ENCODE results near the gene RBM18. TPM values are rescaled to one million over a fixed set of nuclear protein-coding genes. Genes with fewer than 3 reads are reported as not detected.

Gene RBM18
- total and polyA plus RNA-seq, 2 donors (not counting 1 experiment from before 2014, with no cell fraction given): 9.7 to 12.4 TPM

- H3K27me3 ChIP-seq (replicated peaks in 1 of 4; ENCODE audit: control extremely low read depth in 1 of 4, control insufficient read depth in 3 of 4, insufficient read depth in 4 of 4, low read length in 3 of 4): peaks cover 0 to 70% (median 48%) of the 10 kb centered on the region in 4 experiments
- H3K27ac Mint-ChIP-seq: no peak overlapping the region
- H3K4me1 Mint-ChIP-seq: peaks cover 18% of the 10 kb centered on the region
- H3K4me3 Mint-ChIP-seq: peak overlapping the region; percentile 77
- H3K9me3 ChIP-seq (ENCODE audit: control extremely low read depth in 1 of 3, control insufficient read depth in 2 of 3, insufficient read depth in 1 of 3, low read length in 2 of 3): peaks cover 0 to 23% (median 0%) of the 10 kb centered on the region in 3 donors
- peak overlapping the region; percentile 49 for H3K9ac ChIP-seq (ENCODE audit: low read length)
- no peaks in the 10 kb centered on the region for H3K36me3 ChIP-seq (replicated peaks in 1 of 2; ENCODE audit: control extremely low read depth in 1 of 2, control insufficient read depth in 1 of 2, extremely low read depth in 1 of 2, insufficient read depth in 2 of 2, low read length in 1 of 2)
- DNase-seq (peak; percentile 74), ATAC-seq (ENCODE audit: low read depth) (peak; percentile 75)
- peaks cover 73% of the 10 kb centered on the region for H3K27me3 Mint-ChIP-seq
- intact Hi-C loops (cut with micrococcal nuclease): no loop called here
- no peaks in the 10 kb centered on the region for H3K79me2 ChIP-seq (ENCODE audit: control insufficient read depth, insufficient read depth, low read length)
- peak overlapping the region; percentile 83 for H3K4me2 ChIP-seq (replicated peaks; ENCODE audit: low read depth, low read length, poor library complexity, severe bottlenecking)
- H3K4me3 ChIP-seq (ENCODE audit: control extremely low read depth in 1 of 5, extremely low read depth in 1 of 5, insufficient read depth in 1 of 5, low read depth in 2 of 5, low read length in 4 of 5): peak overlapping the region in 4 of 5 experiments; percentile 14 to 51 (median 46)
- no peaks in the 10 kb centered on the region for H4K20me1 ChIP-seq (ENCODE audit: control insufficient read depth, insufficient read depth, low read length, poor library complexity, severe bottlenecking)
- 3% methylated on average over 91 of the region's 93 CpGs for WGBS (ENCODE audit: insufficient coverage)
- H3K9me3 Mint-ChIP-seq (ENCODE audit: insufficient read depth): no peaks in the 10 kb centered on the region
- peak overlapping the region; percentile 69 for H2AFZ ChIP-seq (ENCODE audit: insufficient read depth, low read depth, low read length, poor library complexity, severe bottlenecking)
- ChIA-PET CTCF (no interaction called here), POLR2A (no interaction called here)
- TF ChIP-seq, protein P1, sequence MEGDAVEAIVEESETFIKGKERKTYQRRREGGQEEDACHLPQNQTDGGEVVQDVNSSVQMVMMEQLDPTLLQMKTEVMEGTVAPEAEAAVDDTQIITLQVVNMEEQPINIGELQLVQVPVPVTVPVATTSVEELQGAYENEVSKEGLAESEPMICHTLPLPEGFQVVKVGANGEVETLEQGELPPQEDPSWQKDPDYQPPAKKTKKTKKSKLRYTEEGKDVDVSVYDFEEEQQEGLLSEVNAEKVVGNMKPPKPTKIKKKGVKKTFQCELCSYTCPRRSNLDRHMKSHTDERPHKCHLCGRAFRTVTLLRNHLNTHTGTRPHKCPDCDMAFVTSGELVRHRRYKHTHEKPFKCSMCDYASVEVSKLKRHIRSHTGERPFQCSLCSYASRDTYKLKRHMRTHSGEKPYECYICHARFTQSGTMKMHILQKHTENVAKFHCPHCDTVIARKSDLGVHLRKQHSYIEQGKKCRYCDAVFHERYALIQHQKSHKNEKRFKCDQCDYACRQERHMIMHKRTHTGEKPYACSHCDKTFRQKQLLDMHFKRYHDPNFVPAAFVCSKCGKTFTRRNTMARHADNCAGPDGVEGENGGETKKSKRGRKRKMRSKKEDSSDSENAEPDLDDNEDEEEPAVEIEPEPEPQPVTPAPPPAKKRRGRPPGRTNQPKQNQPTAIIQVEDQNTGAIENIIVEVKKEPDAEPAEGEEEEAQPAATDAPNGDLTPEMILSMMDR (IDR thresholded peaks at IDR 0.05): no peak
- TF ChIP-seq EZH2 (IDR thresholded peaks at IDR 0.05; ENCODE audit: borderline replicate concordance, insufficient read depth, low read depth, low read length, poor library complexity, severe bottlenecking): no peak
- peaks cover 16 to 26% of the 10 kb centered on the region in 2 donors for H3K4me1 ChIP-seq (ENCODE audit: control insufficient read depth in 2 of 2, insufficient read depth in 2 of 2, low read length in 2 of 2)
- H3K27ac ChIP-seq (ENCODE audit: low read length in 2 of 2): no peak overlapping the region
These were observed 50.8 kb downstream of the RBM18 start for GRCh38 chr9:122213589-122214413.

- Histone ChIP-seq H2AFZ (ENCODE audit: insufficient read depth, low read depth, low read length, poor library complexity, severe bottlenecking) (peak overlapping the region; percentile 69), H3K9ac (ENCODE audit: low read length) (peak overlapping the region; percentile 49), H3K9me3 (ENCODE audit: control extremely low read depth in 1 of 3, control insufficient read depth in 2 of 3, insufficient read depth in 1 of 3, low read length in 2 of 3) (peaks cover 0 to 23% (median 0%) of the 10 kb centered on the region in 3 donors), H3K36me3 (replicated peaks in 1 of 2; ENCODE audit: control extremely low read depth in 1 of 2, control insufficient read depth in 1 of 2, extremely low read depth in 1 of 2, insufficient read depth in 2 of 2, low read length in 1 of 2) (no peaks in the 10 kb centered on the region), H3K79me2 (ENCODE audit: control insufficient read depth, insufficient read depth, low read length) (no peaks in the 10 kb centered on the region), H3K27ac (ENCODE audit: low read length in 2 of 2) (no peak overlapping the region), H3K4me2 (replicated peaks; ENCODE audit: low read depth, low read length, poor library complexity, severe bottlenecking) (peak overlapping the region; percentile 83), H4K20me1 (ENCODE audit: control insufficient read depth, insufficient read depth, low read length, poor library complexity, severe bottlenecking) (no peaks in the 10 kb centered on the region), H3K4me3 (ENCODE audit: control extremely low read depth in 1 of 5, extremely low read depth in 1 of 5, insufficient read depth in 1 of 5, low read depth in 2 of 5, low read length in 4 of 5) (peak overlapping the region in 2 of 5 experiments; percentile 44 to 51), H3K27me3 (replicated peaks in 1 of 4; ENCODE audit: control extremely low read depth in 1 of 4, control insufficient read depth in 3 of 4, insufficient read depth in 4 of 4, low read length in 3 of 4) (peaks cover 0 to 63% (median 43%) of the 10 kb centered on the region in 4 experiments), H3K4me1 (ENCODE audit: control insufficient read depth in 2 of 2, insufficient read depth in 2 of 2, low read length in 2 of 2) (peaks cover 10 to 19% of the 10 kb centered on the region in 2 donors)
- no peaks in the 10 kb centered on the region for H3K9me3 Mint-ChIP-seq (ENCODE audit: insufficient read depth)
- ChIA-PET POLR2A (no interaction called here), CTCF (no interaction called here)
- H3K27ac Mint-ChIP-seq: no peak overlapping the region
- DNase-seq (no peak), ATAC-seq (ENCODE audit: low read depth) (no peak)
- peaks cover 67% of the 10 kb centered on the region for H3K27me3 Mint-ChIP-seq
- no peak for TF ChIP-seq EZH2 (IDR thresholded peaks at IDR 0.05; ENCODE audit: borderline replicate concordance, insufficient read depth, low read depth, low read length, poor library complexity, severe bottlenecking)
- TF ChIP-seq, protein P1 (IDR thresholded peaks at IDR 0.05): no peak
- peak overlapping the region; percentile 77 for H3K4me3 Mint-ChIP-seq
- 38% methylated on average over 17 of the region's 20 CpGs for WGBS (ENCODE audit: insufficient coverage)
- intact Hi-C loops (cut with micrococcal nuclease): no loop called here
- peaks cover 11% of the 10 kb centered on the region for H3K4me1 Mint-ChIP-seq
These were observed 51.5 kb downstream of the RBM18 start for GRCh38 chr9:122213102-122213588.
